ES-I3 (cell line): ENCODE measurements around the gene SETD3.

Source experiments
- H3K36me3 ChIP-seq: 2 replicates; pipeline ENCODE4 v1.6.1; 2013; ENCODE audit warnings: mild to moderate bottlenecking, low read length, control low read depth, moderate library complexity; ENCODE audit not compliant: insufficient read depth
- H3K4me1 ChIP-seq: 2 replicates; pipeline ENCODE4 v1.6.1; 2013; ENCODE audit warnings: mild to moderate bottlenecking, control low read depth, low read length; ENCODE audit not compliant: insufficient read depth
- H3K9ac ChIP-seq: 2 replicates; pipeline ENCODE4 v1.6.1; 2013; ENCODE audit warnings: low read depth, mild to moderate bottlenecking, low read length, moderate library complexity
- H3K9me3 ChIP-seq: 2 replicates; pipeline ENCODE4 v1.6.1; 2013; ENCODE audit warnings: mild to moderate bottlenecking, low read length, moderate library complexity; ENCODE audit not compliant: control insufficient read depth, insufficient read depth

Gene SETD3

DNA sequence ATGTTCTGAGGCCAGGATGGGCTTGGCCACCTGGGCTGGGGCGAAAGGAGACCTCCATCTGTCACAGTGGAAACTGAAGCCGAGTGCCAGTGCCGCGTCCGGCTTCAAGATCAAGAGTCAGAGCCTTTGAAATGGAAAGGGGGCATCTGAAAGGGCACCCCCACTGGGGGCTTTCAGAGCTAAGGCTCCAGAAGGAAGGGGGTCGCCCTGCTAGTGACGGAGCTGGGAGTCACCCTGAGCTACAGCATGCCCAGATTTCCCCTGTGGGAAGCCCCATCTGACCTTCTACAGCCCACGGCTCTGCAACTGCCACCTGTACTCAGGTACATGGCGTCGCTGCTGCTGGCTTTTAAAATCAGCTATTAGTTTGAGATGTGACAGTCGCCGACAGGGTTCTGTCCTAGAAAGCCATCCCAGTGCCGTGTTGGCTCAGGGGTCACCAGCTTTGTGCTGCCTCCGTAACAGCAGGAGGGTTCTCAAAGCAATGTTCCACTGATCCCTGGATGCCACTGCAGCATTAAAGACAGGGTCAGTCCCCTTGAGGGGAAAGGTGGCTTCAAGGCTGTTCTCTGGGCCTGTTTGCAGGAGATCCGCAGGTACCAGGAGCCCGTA lies 32.0 kb upstream of the SETD3 start:
- H3K36me3 ChIP-seq, result peaks cover 10% of the 10 kb centered on the region
- H3K9ac ChIP-seq, result no peak overlapping the region
- no peaks in the 10 kb centered on the region for H3K9me3 ChIP-seq
- peaks cover 5% of the 10 kb centered on the region; the same call in 1 of the 2 replicates for H3K4me1 ChIP-seq

DNA sequence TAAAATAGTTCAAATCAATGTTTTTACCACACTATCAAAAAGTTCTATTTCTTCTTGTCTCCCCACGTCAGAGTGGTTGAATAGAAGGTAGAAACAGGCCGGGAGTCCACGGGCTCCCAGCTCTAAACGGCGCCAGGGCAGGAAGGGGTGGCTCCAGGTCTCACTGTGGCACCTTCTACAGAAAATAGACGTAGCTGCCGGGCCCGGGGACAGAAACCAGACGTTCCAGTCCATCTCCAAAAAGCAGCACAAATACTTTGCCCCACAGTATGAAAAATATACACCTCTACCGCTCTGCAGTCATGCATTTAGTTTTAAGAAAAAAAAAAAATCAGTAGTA lies 31.4 kb upstream of the SETD3 start:
- H3K9ac ChIP-seq, result no peak overlapping the region

DNA sequence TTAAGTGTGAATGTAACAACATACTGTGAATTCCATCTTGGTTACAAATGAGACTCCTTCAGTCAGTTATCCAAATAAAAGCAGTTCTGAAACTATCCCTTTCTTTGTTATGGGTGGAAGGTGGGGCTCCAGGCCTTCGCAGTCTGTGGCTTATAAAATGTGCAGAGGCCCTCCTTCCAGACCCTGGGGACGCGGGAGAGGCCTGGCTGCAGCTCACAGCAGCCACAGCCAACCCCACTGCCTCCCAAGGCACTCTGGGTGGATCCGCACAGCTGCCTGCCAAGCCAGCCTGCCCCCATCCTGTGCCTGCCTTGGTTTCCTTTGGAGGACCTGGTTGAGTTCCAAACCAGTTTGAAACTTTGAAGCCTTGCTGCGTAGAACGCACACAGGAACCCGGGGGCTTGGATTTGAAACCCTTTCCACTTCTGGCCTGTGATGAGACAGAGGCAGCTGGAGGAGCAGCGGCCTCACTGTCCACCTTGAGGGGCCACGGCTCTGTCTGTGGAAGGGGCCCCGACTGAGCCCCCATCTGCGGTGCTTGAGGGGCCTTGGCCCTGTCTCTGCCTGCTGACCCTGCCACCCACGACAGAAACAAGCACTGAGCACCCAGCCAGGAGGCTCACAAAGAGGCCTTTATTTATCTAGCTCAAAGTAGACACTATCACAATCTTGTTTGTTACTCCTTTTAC lies 30.9 kb upstream of the SETD3 start:
- Histone ChIP-seq H3K4me1 (peaks cover 5% of the 10 kb centered on the region; the same call in 1 of the 2 replicates), H3K9ac (no peak overlapping the region), H3K36me3 (peaks cover 18% of the 10 kb centered on the region), H3K9me3 (no peaks in the 10 kb centered on the region)

More for the DNA sequence above, 31.4 kb upstream of the SETD3 start:
- Histone ChIP-seq H3K36me3 (peaks cover 15% of the 10 kb centered on the region), H3K9me3 (no peaks in the 10 kb centered on the region), H3K4me1 (peaks cover 5% of the 10 kb centered on the region; the same call in 1 of the 2 replicates)

DNA sequence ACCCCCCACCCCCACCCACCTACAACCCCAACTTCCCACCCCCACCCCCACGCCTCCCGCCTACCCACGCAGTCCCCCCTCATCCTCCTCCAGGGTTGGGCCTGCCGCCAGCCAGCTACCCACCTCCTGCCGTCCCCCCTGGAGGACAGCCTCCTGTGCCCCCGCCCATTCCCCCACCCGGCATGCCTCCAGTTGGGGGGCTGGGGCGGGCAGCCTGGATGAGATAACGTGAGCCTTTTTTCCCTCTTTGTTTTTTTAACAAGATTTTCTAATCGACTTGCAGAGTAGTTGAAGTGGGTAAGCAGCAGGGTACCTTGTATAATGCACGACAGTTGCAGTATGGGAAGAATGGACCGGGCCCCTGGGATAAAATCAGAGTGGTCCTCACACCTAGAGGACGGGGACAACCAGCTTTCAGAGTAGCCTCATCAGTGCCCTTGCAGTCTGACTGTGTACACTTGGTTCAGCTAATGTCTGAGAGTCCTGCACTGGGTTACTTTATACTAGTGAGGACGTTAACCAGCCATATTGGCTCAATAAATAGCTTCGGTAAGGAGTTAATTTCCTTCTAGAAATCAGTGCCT lies 30.0 kb upstream of the SETD3 start:
- H3K4me1 ChIP-seq, result peaks cover 5% of the 10 kb centered on the region; the same call in 1 of the 2 replicates
- H3K9me3 ChIP-seq, result no peaks in the 10 kb centered on the region
- H3K36me3 ChIP-seq, result peaks cover 23% of the 10 kb centered on the region
- no peak overlapping the region for H3K9ac ChIP-seq

DNA sequence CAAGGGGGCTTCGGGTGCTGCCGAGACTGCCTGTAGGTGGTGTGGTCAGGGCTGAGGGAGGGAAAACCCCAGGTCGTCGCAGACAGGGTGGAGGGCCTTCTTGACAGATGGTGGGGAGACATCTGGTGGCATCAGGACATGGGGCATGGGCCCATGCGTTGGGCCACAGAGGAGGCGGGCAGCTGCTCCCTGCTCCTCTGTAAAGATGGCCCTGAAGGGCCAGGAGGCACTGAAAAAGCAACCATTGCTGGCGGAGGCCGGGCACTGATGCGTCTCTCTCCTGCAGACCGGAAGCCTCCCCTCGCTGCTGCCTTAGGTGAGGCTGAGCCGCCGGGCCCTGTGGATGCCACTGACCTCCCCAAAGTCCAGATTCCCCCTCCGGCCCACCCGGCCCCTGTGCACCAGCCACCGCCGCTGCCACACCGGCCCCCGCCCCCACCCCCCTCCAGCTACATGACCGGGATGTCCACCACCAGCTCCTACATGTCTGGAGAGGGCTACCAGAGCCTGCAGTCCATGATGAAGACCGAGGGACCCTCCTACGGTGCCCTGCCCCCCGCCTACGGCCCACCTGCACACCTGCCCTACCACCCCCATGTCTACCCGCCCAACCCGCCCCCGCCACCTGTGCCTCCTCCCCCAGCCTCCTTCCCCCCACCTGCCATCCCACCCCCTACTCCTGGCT lies 29.4 kb upstream of the SETD3 start:
- H3K36me3 ChIP-seq, result peaks cover 29% of the 10 kb centered on the region
- H3K9ac ChIP-seq, result no peak overlapping the region
- H3K9me3 ChIP-seq, result no peaks in the 10 kb centered on the region
- H3K4me1 ChIP-seq, result peaks cover 5% of the 10 kb centered on the region; the same call in 1 of the 2 replicates

DNA sequence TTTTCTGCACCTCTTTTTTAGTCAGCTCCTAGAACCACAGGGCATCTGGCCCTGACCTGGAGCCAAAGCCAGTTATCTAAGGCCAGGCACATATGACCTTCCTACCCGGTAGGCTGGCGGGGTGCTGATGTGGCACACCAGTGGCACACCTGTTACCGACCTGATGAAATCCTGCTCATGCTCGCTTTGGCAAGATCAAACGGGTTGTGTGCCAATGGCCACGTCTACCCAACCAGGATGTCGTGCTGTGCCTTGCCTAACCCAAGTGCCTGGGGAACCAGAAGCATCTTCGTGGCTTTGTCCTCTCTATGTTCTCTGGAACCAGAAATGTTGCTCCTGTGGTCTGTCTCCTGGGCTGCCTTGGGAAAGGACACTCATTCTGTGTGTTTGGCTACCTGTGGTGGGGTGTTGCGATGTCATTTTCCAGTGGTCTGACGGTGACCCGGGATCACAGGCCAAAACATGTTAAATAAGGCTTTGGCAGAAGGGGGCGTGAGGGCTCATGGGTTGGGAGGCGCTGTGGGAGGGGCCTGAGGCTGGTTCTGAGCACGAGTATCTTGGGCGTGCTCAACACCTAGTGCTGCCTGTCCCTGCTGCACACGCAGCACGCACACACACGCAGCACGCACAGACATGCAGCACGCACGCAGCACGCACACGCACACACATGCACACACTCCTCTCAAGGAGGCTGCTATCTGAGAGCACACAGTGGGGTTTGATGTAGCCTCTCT lies 28.4 kb upstream of the SETD3 start:
- Histone ChIP-seq H3K4me1 (peaks cover 5% of the 10 kb centered on the region; the same call in 1 of the 2 replicates), H3K9ac (no peak overlapping the region), H3K36me3 (peaks cover 31% of the 10 kb centered on the region), H3K9me3 (no peaks in the 10 kb centered on the region)

DNA sequence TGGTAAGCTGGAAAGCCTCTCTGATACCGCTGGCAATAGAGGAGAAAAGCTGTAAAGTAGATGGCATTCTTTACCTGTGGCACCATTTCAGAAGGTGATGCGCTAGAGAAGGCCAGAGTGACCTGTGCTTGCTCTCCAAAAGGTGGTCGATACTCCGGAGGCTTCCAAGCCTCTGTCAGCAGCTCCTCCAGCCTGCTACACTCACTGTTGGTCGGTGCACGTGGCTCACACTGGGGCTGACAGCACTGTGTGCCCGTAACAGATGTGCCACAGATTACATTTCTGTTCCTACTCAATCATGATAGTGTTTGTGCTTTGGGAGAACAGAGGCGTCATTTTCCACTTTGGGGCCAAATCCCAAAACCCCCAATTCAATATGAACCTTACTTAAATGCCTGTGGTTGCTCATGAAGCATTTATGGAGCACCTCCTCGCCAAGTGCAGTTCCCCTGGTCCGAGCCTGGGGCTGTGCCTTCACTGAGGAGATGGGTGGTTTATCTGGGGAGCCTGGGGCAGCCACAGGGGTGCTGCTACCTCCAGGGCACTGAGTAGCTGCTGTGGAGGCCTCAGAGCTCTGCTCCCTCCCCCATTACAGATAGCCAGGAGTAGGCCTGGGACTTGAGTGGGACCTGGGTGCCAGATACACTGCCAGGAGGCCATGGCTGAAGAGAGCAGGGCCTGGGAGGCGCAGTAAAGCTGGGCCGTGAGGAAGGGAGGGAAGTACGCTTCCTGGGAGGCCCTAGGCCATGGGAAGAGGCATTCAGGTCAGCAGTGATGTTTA lies 27.4 kb upstream of the SETD3 start:
- peaks cover 31% of the 10 kb centered on the region for H3K36me3 ChIP-seq

DNA sequence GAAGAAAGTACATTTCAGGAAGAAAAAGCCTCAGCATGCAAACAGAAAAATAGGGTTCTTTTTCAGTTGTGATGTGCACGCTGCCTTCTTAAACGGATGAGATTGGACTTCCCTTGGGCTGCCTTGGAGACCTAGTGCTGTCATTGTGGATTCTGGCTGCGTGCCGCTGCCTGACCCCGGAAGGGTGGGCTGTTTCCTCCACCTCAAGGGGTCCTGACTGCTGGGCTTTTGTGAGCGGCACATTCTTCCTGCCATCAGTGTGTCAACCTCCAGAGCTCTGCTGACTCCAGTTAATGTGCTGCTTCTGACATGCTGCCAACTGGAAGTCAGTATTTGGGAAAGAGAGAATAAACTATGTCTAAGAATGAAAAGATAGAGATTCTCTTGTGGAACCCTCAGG lies 25.6 kb upstream of the SETD3 start:
- H3K36me3 ChIP-seq, result peaks cover 39% of the 10 kb centered on the region
- H3K4me1 ChIP-seq, result peaks cover 14% of the 10 kb centered on the region; the same call in 1 of the 2 replicates
- no peaks in the 10 kb centered on the region for H3K9me3 ChIP-seq
- no peak overlapping the region for H3K9ac ChIP-seq

More for the DNA sequence above, 27.4 kb upstream of the SETD3 start:
- Histone ChIP-seq H3K9ac (no peak overlapping the region), H3K9me3 (no peaks in the 10 kb centered on the region), H3K4me1 (peaks cover 8% of the 10 kb centered on the region; the same call in 1 of the 2 replicates)

DNA sequence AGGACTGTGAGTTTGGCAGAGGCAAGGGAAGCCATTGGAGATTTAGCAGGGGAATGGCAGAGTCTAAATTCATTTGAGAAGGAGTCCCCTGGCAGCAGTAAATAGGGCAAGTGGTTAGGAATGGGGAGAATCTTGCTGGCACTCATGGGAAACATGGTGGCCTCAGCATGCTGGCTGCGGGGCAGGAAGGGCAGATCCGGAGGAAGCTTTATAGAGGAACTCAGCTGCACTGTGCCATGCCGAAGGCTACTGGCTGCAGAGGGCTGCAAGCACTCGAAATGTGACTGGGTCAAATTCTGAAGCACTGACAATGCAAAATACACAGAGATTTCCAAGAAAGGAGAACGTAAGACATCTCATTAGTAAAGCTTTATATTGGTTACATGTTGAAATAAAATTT lies 24.4 kb upstream of the SETD3 start:
- Histone ChIP-seq H3K9me3 (no peaks in the 10 kb centered on the region), H3K9ac (no peak overlapping the region), H3K4me1 (peaks cover 9% of the 10 kb centered on the region; the same call in 1 of the 2 replicates), H3K36me3 (peaks cover 38% of the 10 kb centered on the region)

DNA sequence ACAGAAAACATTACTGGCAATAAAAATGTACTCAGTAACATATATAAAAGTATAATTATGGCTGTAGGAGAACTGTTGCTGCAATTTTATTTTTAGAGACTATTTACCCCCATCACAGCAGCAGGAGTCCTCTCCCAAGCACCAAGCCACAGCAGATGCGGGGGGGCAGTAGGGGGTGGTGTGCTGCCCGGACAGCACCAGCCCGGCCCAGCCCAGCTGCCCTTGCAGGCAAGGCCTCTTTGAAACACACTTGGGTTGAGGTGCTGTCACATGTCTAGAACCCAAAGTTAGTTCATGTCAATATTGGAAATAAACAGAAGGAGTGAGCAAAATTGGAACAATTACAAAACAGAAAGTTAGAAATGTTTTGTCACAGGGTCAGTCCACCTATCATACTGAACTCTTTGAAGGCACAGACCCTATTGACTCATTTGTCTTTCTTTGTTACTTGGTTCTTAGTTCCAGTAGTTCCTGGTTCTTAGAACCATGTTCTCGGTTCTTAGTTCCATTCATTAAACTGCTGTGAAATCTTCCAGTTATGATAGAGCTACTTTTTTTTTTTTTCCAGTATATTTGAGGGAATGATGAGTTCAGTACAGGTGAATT lies 23.3 kb upstream of the SETD3 start:
- Histone ChIP-seq H3K4me1 (peaks cover 9% of the 10 kb centered on the region; the same call in 1 of the 2 replicates), H3K9me3 (no peaks in the 10 kb centered on the region), H3K36me3 (peaks cover 38% of the 10 kb centered on the region), H3K9ac (no peak overlapping the region)

DNA sequence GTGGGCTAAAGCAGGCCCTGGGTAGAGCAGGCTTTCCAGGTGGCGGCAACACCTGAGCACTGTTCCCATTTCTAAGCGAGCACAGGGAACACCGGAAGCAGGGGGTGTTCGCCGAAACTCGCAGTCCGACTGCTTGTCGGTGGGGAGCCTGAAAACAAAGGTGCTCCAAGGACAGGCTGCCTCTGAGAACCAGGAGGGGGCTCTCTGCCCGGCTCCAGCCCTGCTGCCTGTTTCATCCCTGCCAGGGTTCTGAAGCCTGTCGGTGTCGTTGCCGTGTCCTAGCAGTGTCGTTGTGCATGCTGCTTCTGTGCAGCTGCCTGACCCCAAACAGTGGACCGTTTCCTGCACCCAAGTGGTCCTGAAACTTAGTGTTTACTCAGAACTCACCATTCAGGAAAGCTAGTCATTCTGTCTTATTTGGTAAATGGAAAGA lies 22.3 kb upstream of the SETD3 start:
- Histone ChIP-seq H3K4me1 (peaks cover 9% of the 10 kb centered on the region; the same call in 1 of the 2 replicates), H3K36me3 (peaks cover 36% of the 10 kb centered on the region), H3K9me3 (no peaks in the 10 kb centered on the region), H3K9ac (no peak overlapping the region)

DNA sequence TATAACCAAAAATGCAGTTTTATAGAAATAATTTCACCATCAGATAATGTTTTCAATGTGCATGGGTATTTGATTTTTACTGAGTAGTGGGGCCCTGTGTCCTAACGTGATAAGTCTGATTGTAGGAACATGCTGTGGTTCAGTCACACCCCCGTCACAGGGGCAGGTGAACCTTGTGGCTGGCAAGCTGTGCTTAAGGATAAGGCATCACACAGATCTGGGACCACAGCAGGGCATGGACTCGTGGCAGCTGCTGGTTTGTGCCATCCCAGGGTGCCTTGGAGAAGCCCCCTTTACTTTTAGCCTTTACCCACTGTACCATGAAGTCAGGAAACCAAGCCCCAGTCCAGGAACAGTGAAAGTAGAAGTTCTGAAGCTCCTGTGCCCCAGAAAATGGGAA lies 17.2 kb upstream of the SETD3 start:
- H3K9ac ChIP-seq, result no peak overlapping the region
- H3K36me3 ChIP-seq, result peaks cover 40% of the 10 kb centered on the region

DNA sequence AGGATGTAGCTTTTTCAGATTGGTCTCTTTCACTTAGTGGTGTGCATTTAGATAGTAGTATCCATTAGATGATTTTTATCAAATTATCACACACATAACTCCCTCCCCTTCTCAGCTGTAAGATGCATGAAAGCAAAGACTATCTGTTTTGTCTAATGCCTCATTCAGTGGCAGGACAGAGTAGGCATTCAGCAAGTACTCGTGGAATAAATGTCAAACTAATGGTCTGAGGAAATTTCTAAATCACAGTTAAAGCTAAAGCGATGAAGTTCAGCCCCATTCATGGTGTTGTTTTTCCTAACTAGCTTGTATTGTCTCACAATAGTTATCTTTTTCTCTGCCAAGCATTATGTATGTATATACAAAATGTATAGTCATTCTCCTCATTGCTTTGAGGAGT lies 16.7 kb upstream of the SETD3 start:
- H3K36me3 ChIP-seq, result peaks cover 44% of the 10 kb centered on the region
- no peak overlapping the region for H3K9ac ChIP-seq
- peaks cover 3% of the 10 kb centered on the region; the same call in 1 of the 2 replicates for H3K4me1 ChIP-seq
- no peaks in the 10 kb centered on the region for H3K9me3 ChIP-seq

More for the DNA sequence above, 17.2 kb upstream of the SETD3 start:
- peaks cover 6% of the 10 kb centered on the region; the same call in 1 of the 2 replicates for H3K4me1 ChIP-seq
- no peaks in the 10 kb centered on the region for H3K9me3 ChIP-seq
